ENCODE data around the gene ATOH1.

DNA sequence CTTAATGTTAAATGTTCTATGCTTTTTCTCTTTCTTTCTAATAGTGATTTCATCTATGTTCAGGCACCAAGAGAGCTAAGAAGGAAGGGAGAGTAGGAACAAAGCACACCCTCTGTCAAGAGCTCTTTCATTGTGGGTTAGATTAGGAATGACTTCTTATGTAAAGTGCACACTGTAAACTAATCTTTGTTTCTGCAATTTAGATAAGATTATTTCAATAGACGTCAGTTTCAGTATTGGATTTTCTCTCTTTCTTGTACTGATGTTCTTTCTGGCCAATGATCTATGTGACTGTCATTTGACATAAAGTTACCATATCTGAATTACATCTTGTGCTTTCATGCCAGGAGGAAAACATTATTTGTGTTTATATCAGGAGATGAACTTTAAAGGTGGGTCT, 48.2 kb downstream of the ATOH1 start:
- TF ChIP-seq, protein P1, sequence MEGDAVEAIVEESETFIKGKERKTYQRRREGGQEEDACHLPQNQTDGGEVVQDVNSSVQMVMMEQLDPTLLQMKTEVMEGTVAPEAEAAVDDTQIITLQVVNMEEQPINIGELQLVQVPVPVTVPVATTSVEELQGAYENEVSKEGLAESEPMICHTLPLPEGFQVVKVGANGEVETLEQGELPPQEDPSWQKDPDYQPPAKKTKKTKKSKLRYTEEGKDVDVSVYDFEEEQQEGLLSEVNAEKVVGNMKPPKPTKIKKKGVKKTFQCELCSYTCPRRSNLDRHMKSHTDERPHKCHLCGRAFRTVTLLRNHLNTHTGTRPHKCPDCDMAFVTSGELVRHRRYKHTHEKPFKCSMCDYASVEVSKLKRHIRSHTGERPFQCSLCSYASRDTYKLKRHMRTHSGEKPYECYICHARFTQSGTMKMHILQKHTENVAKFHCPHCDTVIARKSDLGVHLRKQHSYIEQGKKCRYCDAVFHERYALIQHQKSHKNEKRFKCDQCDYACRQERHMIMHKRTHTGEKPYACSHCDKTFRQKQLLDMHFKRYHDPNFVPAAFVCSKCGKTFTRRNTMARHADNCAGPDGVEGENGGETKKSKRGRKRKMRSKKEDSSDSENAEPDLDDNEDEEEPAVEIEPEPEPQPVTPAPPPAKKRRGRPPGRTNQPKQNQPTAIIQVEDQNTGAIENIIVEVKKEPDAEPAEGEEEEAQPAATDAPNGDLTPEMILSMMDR (IDR thresholded peaks at IDR 0.05): no peak
- TF ChIP-seq EP300 (IDR thresholded peaks at IDR 0.05) (no peak), POLR2A (IDR thresholded peaks at IDR 0.05) (no peak)
